Endothelial cell of umbilical vein (primary cell): ENCODE data around the gene N4BP2L1. TPM values are rescaled to one million over a fixed set of nuclear protein-coding genes. Genes with fewer than 3 reads are reported as not detected.

Source experiments
- BruUV-seq: library from RNA; stranded (reverse); fragments of 400-500 nt; replicated peaks from 2 replicates; lab custom pipeline; 2021; lab: Mats Ljungman, UMichigan
- CTCF ChIA-PET: fragments of 300-600, 350-600 bp; sonication (Branson Sonifier 250); formaldehyde crosslinking; loops from one replicate; lab custom pipeline; 2021; ENCODE audit warnings: antibody characterized with exemption, inconsistent platforms; lab: Charles Lee
- POLR2A ChIA-PET: fragments of 300-600, 350-600 bp; sonication (Branson Sonifier 250); formaldehyde crosslinking; loops from one replicate; lab custom pipeline; 2021; ENCODE audit warnings: antibody characterized with exemption, inconsistent platforms; lab: Charles Lee
- DNase-seq: peaks from one replicate; pipeline ENCODE4 v3.0.0-alpha.2; 2011; ENCODE audit warnings: low read depth, low spot score
- FAIRE-seq: peaks from 2 replicates; lab custom pipeline; 2011; peaks lifted over from hg19 to GRCh38; lab: Jason Lieb, UNC
- H2AFZ ChIP-seq: 2 replicates; pipeline ENCODE4 v1.6.0; 2012; ENCODE audit warnings: low read depth, low read length, control low read depth, inconsistent platforms
- H3K27ac ChIP-seq: 2 replicates; pipeline ENCODE4 v1.5.1; 2011; ENCODE audit warnings: low read depth, mild to moderate bottlenecking, control low read depth, low read length, moderate library complexity; ENCODE audit not compliant: insufficient read depth
- H3K27me3 ChIP-seq, 2 experiments: 2 replicates each; pipeline versions ENCODE4 v1.6.0 to v1.6.1; 2011; ENCODE audit warnings: low read length in 2 of 2, mixed read lengths in 1 of 2; ENCODE audit not compliant: control insufficient read depth in 2 of 2, insufficient read depth in 2 of 2
- H3K36me3 ChIP-seq, 2 experiments: 2 replicates in 1 of 2; 3 replicates in 1 of 2; pipeline ENCODE4 v1.5.1; 2011; ENCODE audit warnings: low read length in 2 of 2, mild to moderate bottlenecking in 1 of 2, moderate library complexity in 1 of 2; ENCODE audit not compliant: control insufficient read depth in 2 of 2, insufficient read depth in 2 of 2; ENCODE audit errors: extremely low read depth in 1 of 2
- H3K4me1 ChIP-seq: 3 replicates; pipeline ENCODE4 v1.5.1; 2011; ENCODE audit warnings: mild to moderate bottlenecking, low read length; ENCODE audit not compliant: control insufficient read depth, insufficient read depth; ENCODE audit errors: extremely low read depth
- H3K4me2 ChIP-seq: 2 replicates; pipeline ENCODE4 v1.6.1; 2011; ENCODE audit warnings: low read length, control low read depth, mixed read lengths; ENCODE audit not compliant: insufficient read depth
- H3K4me3 ChIP-seq, 3 experiments: fragments of 200-600 bp in 1 of 3; sonication (generic), shearing (Covaris generic) in 1 of 3; replicated peaks in 1 of 3; 2 replicates each; pipeline ENCODE4 v1.5.1; 2011 to 2016; ENCODE audit warnings: control low read depth in 3 of 3, low read length in 3 of 3, mild to moderate bottlenecking in 2 of 3, inconsistent platforms in 1 of 3, low read depth in 1 of 3, moderate library complexity in 1 of 3; ENCODE audit not compliant: insufficient read depth in 1 of 3
- H3K79me2 ChIP-seq: 2 replicates; pipeline ENCODE4 v1.6.0; 2012; ENCODE audit warnings: low read length, inconsistent platforms; ENCODE audit not compliant: control insufficient read depth, insufficient read depth
- H3K9ac ChIP-seq: replicated peaks from 2 replicates; pipeline ENCODE3; 2011; ENCODE audit warnings: low read length, control low read depth; ENCODE audit not compliant: insufficient read depth; ENCODE audit errors: extremely low read depth
- H3K9me1 ChIP-seq: replicated peaks from 3 replicates; pipeline ENCODE4 v1.6.0; 2011; ENCODE audit warnings: mild to moderate bottlenecking, low read length; ENCODE audit not compliant: control insufficient read depth, insufficient read depth; ENCODE audit errors: extremely low read depth
- H3K9me3 ChIP-seq: replicated peaks from 2 replicates; pipeline ENCODE4 v1.5.1; 2012; ENCODE audit warnings: low read length, inconsistent platforms; ENCODE audit not compliant: control insufficient read depth, insufficient read depth
- H4K20me1 ChIP-seq: replicated peaks from 2 replicates; pipeline ENCODE3; 2011; ENCODE audit warnings: mild to moderate bottlenecking, low read length; ENCODE audit not compliant: control insufficient read depth, insufficient read depth; ENCODE audit errors: extremely low read depth
- EZH2 ChIP-seq: IDR thresholded peaks from 2 replicates; pipeline ENCODE4 v1.6.1; 2012; ENCODE audit warnings: borderline replicate concordance, low read depth, mild to moderate bottlenecking, moderate library complexity, low read length, inconsistent platforms; ENCODE audit not compliant: severe bottlenecking
- FOS ChIP-seq: IDR thresholded peaks from 2 replicates; pipeline ENCODE4 v1.6.1; 2011; ENCODE audit warnings: mild to moderate bottlenecking, low read length, moderate library complexity, borderline replicate concordance; ENCODE audit not compliant: insufficient read depth
- GATA2 ChIP-seq: IDR thresholded peaks from 2 replicates; pipeline ENCODE4 v1.7.0; 2011; ENCODE audit warnings: low read depth, mild to moderate bottlenecking, moderate library complexity, mixed read lengths, low read length; ENCODE audit not compliant: insufficient read length, insufficient read depth
- JUN ChIP-seq: IDR thresholded peaks from 2 replicates; pipeline ENCODE4 v1.6.1; 2011; ENCODE audit warnings: borderline replicate concordance, low read depth; ENCODE audit not compliant: insufficient read length, insufficient read depth
- MYC ChIP-seq: IDR thresholded peaks from one replicate; pipeline ENCODE4 v1.6.1; 2011; ENCODE audit warnings: mild to moderate bottlenecking, low read depth, low read length
- POLR2A ChIP-seq: IDR thresholded peaks from 2 replicates; pipeline ENCODE4 v1.6.1; 2012; ENCODE audit warnings: low read depth, mild to moderate bottlenecking, control low read depth, low read length
- POLR2AphosphoS5 ChIP-seq: IDR thresholded peaks from 2 replicates; pipeline ENCODE4 v1.6.1; 2012; ENCODE audit warnings: low read depth, mild to moderate bottlenecking, control low read depth, low read length, moderate library complexity; ENCODE audit not compliant: insufficient read depth
- dilution Hi-C: fragments of 300-500 bp; cut with MboI; formaldehyde crosslinking; loops from one replicate; pipeline ENCODE4 v1.15.0; 2019; ENCODE audit warnings: low sequenced_read_pairs; ENCODE audit not compliant: extremely low pct_ligation_motif_present
- intact Hi-C: fragments of 100-400 bp; cut with micrococcal nuclease; formaldehyde crosslinking; loops from one replicate; pipeline ENCODE4 v1.10.0; 2022
- polyA plus RNA-seq, 4 experiments: library from polyadenylated mRNA; depleted of rRNA in 3 of 4; stranded (reverse) in 3 of 4; unstranded in 1 of 4; fragments of >200 nt; gene quantifications; 2 replicates each; pipeline versions ENCODE4 v1.2.1 to v1.2.3, GENCODE V29; 2011 to 2012; ENCODE audit warnings: missing spikeins in 1 of 4
- total RNA-seq: library from RNA; stranded (reverse); gene quantifications from 2 replicates; pipeline ENCODE4 v1.2.3, GENCODE V29; 2021
- TF ChIP-seq, protein P1 (sequence below), 2 donors: IDR thresholded peaks; 1 replicate in 1 of 2; 2 replicates in 1 of 2; pipeline ENCODE4 v1.5.1; 2011; ENCODE audit warnings: low read length in 2 of 2, mild to moderate bottlenecking in 2 of 2, moderate library complexity in 2 of 2, control low read depth in 1 of 2, inconsistent platforms in 1 of 2, low read depth in 1 of 2; ENCODE audit not compliant: insufficient read depth in 1 of 2; ENCODE audit errors: extremely low read depth in 1 of 2
- TF ChIP-seq, protein P2 (sequence below): IDR thresholded peaks from 2 replicates; pipeline ENCODE4 v1.6.1; 2011; ENCODE audit not compliant: insufficient read depth, insufficient read length

N4BP2L1 gene
- total and polyA plus RNA-seq, 2 donors (not counting 3 experiments of a cell fraction or from before 2014, with no cell fraction given): 1.1 to 2.1 TPM

DNA sequence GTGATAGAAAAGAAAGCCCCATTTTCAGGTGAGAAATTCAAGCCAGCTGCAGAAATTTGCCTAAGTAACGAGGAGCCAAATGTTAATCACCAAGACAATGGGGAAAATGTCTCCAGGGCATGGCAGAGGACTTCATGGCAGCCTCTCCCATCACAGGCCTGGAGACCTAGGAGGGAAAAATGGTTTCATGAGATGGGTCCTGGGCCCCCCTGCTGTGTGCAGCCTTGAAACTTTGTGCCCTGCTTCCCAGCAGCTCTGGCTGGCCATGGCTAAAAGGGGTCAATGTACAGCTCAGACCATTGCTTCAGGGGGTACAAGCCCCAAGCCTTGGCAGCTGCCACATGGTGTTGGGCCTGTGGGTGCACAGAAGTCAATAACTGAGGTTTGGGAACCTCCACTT, 9.9 kb downstream of the N4BP2L1 start:
- BruUV-seq: no TSS peak
- H3K9me1 ChIP-seq: no peaks in the 10 kb centered on the region
- H3K27ac ChIP-seq: no peak overlapping the region
- CTCF ChIA-PET: no interaction called here
- H4K20me1 ChIP-seq: no peaks in the 10 kb centered on the region
- FAIRE-seq (no peak), DNase-seq (no peak)
- no peak overlapping the region for H3K9ac ChIP-seq
- H3K4me1 ChIP-seq: no peaks in the 10 kb centered on the region
- H3K27me3 ChIP-seq: no peaks in the 10 kb centered on the region
- POLR2A ChIA-PET: no interaction called here
- no peaks in the 10 kb centered on the region for H3K9me3 ChIP-seq
- TF ChIP-seq JUN: no peak
- TF ChIP-seq POLR2AphosphoS5: no peak
- TF ChIP-seq GATA2: no peak
- TF ChIP-seq MYC: no peak
- TF ChIP-seq, protein P1, sequence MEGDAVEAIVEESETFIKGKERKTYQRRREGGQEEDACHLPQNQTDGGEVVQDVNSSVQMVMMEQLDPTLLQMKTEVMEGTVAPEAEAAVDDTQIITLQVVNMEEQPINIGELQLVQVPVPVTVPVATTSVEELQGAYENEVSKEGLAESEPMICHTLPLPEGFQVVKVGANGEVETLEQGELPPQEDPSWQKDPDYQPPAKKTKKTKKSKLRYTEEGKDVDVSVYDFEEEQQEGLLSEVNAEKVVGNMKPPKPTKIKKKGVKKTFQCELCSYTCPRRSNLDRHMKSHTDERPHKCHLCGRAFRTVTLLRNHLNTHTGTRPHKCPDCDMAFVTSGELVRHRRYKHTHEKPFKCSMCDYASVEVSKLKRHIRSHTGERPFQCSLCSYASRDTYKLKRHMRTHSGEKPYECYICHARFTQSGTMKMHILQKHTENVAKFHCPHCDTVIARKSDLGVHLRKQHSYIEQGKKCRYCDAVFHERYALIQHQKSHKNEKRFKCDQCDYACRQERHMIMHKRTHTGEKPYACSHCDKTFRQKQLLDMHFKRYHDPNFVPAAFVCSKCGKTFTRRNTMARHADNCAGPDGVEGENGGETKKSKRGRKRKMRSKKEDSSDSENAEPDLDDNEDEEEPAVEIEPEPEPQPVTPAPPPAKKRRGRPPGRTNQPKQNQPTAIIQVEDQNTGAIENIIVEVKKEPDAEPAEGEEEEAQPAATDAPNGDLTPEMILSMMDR (IDR thresholded peaks at IDR 0.05; ENCODE audit: extremely low read depth in 1 of 2, insufficient read depth in 1 of 2, low read depth in 1 of 2, low read length in 2 of 2): no peak
- TF ChIP-seq FOS: no peak
- TF ChIP-seq, protein P2, sequence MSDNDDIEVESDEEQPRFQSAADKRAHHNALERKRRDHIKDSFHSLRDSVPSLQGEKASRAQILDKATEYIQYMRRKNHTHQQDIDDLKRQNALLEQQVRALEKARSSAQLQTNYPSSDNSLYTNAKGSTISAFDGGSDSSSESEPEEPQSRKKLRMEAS: no peak
- TF ChIP-seq EZH2: no peak
- no peak for TF ChIP-seq POLR2A
- no peaks in the 10 kb centered on the region for H3K79me2 ChIP-seq
- no peak overlapping the region for H2AFZ ChIP-seq
- dilution Hi-C loops (no loop called here), intact Hi-C loops (no loop called here)
- H3K36me3 ChIP-seq: no peaks in the 10 kb centered on the region
- H3K4me2 ChIP-seq: no peak overlapping the region
- no peak overlapping the region for H3K4me3 ChIP-seq
